Measurements from ENCODE around the gene MUC15.

Gene MUC15

DNA sequence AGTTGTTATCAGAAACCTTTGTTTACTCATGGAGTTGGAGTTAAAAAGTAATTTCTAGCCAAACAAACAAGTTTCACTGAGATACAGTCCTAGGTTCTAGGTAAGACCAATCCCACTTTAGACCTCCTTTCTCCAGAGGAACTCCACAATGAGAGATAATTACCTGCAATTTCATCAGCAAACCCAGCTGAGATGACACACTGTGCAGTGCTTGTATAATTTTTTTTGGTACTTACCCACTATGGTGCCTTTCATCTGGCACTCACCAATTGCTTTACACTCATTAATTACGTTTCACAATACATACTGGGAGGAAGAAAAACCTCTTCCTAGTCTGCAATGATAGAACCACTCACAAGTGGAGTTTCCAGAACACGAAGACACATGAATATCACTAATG lies 1.8 kb upstream of the MUC15 start:
- DNase-seq, result no peak

DNA sequence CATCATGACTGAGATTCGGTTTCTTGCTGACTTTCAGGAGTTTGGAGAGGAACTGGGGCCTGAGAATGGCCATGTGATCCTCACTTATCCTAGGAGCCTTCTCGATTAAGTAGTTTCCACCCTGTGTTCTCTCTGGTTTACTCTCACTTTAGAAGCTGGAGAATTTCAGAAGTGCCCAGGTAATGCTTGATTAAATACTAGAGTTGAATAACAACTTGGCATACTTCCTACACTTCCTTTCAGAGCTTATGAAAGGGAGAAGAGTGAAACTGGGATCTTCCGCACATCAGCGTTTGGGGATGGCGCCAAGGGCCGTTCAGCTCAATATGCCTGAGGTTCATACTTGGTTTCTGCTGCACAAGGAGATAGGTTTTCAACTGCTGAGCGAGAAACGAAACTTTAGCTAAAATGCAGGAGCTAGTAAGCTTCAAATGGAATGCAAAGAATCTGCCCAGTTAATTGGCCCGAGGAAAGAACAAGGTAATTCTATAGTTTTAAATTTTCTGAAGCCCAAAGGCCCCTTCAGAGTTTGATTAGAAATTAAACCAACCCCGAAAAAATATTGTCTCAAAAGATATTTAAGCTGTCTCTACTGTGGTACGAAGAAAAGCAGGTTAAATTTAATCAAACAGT lies 823 bp upstream of the MUC15 start:
- no peak for DNase-seq

GRCh38 chr11:26569646-26570045 lies 2.4 kb downstream of the MUC15 start:
- DNase-seq, result no peak

- no peak for DNase-seq
Observed at GRCh38 chr11:26558190-26558589, 13.9 kb downstream of the MUC15 start.

DNA sequence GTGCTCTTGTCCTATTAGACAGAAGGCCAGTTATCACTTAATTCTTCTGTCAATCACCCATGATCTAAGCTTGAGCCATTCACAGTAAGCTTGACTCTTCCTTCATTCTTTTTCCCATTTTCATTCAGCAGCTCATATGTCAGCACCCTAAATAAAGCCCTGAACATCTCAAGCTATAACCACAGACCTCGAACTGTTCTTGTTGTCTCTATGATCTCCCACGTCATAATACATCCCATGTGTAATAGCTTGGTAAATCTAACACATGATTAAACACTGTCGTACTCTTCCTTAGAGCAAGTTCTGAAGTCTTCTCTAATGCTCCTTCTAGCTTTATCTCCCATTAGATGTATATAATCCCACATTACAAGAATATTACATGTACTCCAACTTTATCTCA lies 14.4 kb downstream of the MUC15 start:
- no peak for DNase-seq

- DNase-seq, result no peak
Observed at GRCh38 chr11:26556582-26556981, 15.5 kb downstream of the MUC15 start.

DNA sequence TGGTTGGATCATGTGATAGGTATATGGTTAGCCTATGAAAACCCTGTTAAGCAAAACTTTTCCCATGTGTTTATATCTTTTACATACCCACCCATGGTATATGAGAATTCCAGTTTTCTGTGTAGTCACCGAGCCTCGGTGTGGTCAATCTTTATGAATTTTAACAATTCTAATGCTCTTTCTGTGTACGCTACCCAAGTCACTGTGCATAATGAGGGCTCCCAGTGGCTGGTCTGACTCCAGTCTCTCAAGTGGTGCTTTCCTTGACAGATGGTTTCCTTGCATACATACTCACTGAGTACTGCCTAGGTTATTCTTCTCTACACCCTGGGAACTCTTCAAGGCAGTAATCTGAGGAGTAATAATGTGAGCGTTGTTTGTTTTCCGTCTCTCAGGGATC lies 17.6 kb downstream of the MUC15 start:
- DNase-seq, result no peak

DNA sequence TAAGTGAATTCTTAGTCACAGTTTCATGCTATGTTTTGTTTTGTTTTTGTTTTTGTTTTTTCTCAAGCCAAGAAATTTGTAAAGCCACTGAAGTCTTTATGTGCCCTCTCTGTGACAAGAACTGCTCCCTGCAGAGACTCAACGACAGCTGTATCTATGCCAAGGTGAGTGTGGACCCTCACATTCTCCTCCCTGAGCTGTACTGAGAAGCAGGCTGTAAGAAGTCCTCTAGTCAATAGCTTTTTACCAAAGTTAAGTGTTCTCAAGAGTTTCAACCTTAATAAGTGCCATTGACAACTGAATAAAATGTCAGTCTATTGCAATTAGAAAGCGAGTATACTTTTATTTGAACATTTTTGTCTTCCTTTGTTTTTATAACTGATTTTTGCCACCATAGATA lies 18.9 kb downstream of the MUC15 start:
- DNase-seq, result no peak

DNA sequence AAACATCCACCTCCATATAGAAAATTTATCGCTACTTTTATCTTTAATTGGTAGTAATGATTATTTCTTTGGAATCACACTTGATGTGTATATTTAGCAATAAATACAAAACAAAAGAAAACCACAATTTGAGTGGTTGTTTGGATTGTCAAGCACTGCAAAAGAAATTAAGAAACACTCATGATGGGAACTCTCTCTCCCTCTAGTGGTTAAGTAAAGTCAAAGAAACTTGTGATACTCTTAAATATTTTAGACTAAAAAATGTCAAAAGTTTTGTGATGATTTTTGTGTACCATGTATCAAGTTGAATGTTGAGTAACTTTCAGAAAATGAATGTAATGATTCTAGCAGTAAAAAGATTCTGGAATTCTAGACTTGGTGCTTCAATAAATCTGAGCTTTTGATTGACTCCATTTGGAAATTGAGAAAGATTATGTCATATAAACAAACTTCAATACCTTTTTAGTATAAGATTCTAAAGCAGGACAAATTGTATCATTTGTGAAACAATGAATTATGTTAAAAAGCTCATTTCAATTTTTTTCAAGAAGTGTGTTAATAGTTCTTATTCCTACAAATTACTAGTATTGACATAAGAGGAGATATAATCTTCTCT lies 20.8 kb downstream of the MUC15 start:
- no peak for DNase-seq

DNA sequence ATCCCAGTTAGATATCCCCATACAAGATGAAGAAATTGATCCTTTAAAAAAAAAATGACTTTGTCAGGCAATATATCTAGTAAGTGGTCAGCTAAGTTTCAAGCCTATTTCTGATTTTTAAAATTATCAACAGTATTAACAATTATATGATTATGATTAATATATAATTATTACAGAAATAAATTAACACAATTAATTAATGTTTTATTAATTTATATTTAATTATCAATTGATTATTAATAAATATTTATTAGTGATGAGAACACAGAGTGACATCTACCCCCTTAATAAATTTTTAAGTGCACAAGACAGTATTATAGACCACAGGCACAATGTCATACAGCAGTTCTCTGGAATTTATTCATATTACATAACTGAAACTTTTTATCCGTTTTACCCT lies 22.0 kb downstream of the MUC15 start:
- no peak for DNase-seq

GRCh38 chr11:26549176-26549575 lies 22.9 kb downstream of the MUC15 start:
- DNase-seq, result no peak

DNA sequence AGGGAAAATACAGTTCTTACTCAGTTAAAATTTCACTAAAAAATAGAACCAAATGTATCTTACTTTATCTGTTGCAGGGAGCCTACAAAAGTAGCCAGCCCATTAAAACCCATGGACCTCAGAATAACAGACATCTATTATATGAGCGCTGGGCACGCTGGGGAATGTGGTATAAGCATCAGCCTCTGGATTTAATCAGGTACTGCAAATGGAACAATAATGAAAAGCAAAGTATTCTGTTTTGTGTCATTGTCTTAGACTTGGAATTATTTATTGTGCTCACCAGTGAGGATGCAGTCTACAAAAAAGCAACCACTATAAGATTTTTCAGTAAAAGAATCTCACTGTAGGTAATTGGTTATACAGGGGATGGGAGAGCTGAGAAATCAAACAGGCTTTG lies 30.2 kb downstream of the MUC15 start:
- no peak for DNase-seq

GRCh38 chr11:26539517-26539916 lies 32.5 kb downstream of the MUC15 start:
- DNase-seq, result no peak

DNA sequence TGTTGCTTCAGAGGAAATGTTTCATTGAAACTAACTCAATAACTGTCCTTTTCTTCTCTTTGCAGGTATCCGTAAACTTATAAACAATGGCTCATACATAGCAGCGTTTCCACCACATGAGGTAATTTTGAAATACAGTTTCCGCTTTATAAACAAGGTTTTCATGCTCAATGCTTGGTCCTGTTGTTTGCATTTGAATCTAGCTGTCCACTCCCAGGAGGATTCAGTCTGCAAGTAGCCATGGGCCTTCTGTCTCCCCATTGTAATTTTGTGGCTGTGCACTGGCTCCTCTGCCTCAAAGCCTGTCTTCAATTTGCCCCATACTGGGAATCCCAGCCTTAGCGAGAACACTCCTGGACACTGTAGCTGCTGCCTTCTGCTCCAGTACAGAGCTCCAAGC lies 34.7 kb downstream of the MUC15 start:
- DNase-seq, result no peak

DNA sequence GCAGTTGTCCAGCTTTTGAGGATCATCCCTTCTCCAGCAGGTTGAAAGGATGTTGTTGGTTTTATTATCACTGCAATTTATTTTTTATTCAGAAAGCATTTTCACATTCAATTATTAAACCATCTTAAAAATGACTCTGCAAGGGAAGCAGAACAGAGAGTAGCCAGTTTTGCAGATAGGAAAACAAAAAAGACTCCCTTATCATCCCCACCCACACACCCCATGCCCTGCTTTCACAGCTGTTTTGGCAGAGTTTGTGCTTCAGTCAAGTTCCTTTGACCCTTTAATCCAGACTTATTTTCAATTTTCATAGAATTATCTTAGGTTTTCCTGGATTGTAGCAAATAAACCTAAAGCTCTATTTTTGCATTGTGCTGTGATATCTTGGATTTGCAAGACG lies 44.4 kb downstream of the MUC15 start:
- DNase-seq, result no peak

DNA sequence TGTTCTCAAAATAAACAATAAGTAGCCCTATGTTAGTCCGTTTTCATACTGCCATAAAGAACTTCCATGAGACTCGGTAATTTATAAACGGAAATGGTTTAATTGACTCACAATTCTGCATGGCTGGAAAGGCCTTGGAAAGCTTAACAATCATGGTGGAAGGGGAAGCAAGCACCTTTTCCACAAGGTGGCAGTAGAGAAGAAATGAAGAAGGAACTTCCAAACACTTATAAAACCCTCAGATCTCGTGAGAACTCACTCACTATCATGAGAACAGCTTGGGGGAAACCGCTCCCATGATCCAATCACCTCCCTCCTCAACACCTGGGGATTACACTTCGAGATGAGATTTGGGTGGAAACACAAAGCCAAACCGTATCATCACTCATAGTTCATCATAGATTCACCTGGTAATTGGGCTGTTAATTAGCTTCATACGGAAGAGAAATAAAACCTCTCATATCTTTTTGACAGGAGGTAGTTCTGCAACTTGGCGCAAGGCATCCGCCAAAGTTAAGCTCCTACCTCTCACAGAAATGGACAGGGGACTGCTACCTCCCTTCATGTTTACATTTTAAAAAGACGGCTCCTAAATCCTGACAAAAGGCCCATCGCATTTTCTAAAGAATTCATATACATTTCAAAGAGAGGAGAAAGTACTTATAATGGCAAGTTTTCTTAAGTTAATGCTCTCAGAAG lies 49.0 kb downstream of the MUC15 start:
- peak in 1 of 2 experiments; percentile 4 for DNase-seq

DNA sequence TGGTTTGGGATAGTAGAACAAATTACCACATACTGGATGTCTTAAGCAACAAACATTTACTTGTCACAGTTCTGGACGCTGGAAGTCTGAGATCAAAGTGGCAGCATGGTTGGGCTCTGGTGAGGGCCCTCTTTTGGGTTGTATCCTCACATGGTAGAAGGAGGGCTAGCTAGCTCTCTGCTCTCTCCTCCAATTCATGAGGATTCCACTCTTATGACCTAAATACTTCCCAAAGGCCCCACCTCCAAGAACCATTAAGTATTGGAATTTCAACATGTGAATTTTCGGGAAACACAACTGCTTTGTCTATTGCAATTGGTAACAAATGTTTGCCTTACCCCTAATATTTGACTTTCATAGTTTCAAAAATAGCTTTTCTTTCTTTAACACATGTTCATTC lies 52.6 kb downstream of the MUC15 start:
- DNase-seq, result no peak

DNA sequence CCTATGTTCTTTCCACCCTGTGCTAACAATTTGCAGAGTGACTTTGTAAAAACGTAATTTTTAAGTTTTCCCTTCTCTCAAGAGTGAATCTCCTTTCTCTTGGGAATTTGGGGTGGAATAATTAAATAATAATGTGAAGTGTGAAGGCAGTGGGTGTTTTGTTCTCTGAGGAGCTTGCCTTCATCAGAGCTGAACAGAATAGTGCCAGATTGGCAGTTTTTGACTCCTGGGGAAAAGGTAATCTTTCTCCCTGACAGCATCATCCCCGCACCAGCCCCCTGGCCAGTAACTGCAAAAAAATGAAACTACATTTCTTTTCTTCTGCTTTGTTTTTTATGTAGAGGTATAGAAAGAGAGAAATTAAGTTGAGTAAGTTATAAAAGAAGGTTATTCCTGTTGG lies 59.9 kb downstream of the MUC15 start:
- no peak for DNase-seq

GRCh38 chr11:26510756-26511155 lies 61.3 kb downstream of the MUC15 start:
- no peak for DNase-seq

DNA sequence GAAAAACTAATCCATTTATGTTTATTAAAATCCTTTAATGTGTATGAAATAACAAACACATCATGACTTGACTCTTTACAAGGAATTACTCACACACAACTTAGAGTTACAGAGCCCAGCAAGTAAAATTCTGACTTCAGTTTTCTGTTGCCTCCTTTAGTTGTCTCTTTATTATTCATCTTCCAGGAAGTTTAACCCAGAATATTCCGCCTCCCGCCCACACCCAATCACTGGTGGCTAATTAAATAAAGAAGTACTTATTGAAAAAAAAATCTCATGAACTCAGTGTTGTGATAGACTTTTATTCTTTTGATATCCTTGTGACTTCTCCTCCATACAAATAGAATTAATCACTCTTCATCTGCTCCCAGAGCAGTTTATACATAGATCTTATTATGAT lies 61.9 kb downstream of the MUC15 start:
- DNase-seq, result no peak
